HG02885 (cell line): ENCODE data around the gene KRT78.
A peak's percentile ranks its signal among the peaks of the same experiment; 100 is the strongest.
"Not testable (repeated sequence)": the region's sequence is repeated elsewhere in the genome, so short reads cannot be mapped to it uniquely, and the experiment has no call there.

Experiments used
- ATAC-seq: cut with Tn5 transposase; IDR thresholded peaks from one replicate; pipeline ENCODE4 v1.9.1; 2021; ENCODE audit warnings: mild to moderate bottlenecking; ENCODE audit not compliant: unreplicated experiment, poor library complexity

KRT78 gene

DNA sequence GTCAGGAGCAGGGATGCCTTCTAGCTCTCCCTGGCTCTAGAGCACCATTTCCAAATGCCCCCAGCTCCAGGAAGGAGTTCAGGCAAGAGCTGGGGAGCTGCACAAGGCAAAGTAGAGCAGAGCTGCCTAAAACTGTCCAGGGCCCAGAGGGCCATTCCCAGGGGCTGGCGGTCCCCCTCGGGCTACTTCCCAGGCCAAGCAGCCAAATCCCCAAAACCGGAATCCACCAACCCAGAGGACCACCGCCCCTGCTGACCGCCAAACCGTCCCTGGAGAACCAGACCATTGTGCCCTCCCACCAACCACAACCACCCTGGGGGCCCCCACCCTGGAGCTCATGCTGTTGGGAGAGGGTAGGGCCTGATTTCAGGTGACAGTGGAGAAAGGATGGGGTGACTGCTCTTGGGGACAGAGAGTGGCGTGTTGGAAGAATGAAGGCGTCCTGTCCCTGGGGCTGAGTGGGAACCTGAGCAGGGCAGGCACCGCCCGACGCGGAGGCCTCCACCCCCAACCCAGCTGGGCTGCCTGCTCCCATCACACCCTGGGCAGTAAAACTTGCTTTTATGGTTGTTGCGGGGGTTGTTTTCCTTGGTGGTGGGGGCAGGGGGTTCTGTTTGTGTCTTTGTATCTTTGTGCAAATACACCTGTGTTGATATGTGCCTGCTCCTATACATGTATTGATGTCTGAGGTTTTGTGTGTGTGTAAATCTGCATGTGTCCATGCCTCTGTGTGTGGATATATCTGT, 24.0 kb upstream of the KRT78 start:
- no peak for ATAC-seq

DNA sequence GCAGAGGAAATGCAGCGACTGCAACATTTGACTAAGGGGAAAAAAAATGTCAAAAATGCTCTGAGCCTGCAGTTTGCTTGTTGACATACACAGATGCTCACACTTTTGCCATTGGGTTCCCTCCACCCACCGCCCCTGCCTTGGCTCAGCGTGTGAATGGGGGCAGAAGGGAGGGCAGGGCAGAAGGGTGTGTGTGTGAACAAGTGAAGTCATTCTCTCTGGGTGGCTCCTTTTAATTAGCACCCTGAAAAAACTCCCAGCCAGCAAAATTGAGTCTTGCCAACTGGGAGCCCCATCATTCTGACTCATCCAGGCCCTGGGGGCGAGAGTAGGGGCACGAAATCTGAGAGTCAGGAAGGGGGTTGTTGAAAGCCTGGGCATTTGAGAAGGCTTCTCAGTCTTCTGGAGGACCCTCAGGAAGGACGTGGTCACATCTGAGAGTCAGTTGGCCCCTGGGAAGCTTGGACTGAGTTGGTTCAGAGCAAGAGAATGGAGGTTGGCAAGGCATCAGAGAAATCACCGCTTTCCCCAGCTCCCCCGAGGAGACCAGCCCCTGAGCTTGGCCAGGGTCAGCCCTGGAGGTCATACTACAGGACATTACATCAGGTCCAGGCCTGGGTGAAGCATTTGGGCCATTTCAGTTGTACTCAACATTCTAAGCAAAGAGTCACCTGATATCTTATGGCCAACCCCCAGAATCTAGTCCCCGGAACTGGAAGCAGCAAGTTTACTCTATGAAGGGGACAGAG, 22.7 kb upstream of the KRT78 start:
- ATAC-seq: no peak

DNA sequence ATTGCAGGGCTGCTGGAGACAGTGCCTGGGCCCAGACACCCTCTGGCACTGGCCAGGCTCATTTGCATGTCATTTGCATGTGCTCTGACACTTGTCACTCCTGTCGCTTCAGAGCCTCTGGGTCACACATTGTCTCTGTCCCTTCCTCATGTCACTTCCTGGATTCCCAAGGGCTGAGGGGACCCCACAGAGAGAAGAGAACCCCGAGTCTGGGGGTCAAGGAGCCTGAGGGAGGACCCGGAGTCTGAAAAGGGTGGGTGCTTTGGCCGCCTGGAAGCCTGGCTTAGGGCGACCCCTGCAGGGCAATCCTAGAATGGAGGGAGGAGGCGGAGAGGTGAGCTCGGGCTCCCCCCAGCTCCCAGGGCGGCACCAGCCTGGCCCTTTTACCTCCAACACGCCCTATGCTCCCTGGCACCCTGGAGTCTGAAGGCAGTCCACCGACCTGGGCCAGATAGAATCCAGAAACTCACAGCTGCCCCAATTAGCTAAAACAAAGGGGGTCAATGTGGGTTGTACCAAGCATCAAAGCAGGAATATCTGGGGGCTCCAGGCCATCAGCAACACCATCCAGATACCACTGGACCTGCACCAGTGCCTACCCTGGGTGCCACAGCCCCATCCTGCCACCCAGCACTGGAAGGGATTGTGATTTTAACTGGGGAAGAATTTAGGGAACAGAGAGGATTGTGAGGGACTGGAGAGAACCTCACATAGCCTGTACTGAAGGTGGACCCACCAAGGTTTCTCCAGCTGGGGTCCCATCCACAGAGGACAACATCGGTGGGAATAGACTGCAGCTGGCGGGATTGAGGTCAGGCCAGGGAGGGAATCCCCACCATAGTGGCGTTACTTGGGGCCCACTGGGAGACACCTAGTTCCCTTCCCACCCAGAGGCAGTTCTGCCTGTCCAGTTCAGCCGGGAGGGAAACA, 21.8 kb upstream of the KRT78 start:
- ATAC-seq: peak; percentile 67

DNA sequence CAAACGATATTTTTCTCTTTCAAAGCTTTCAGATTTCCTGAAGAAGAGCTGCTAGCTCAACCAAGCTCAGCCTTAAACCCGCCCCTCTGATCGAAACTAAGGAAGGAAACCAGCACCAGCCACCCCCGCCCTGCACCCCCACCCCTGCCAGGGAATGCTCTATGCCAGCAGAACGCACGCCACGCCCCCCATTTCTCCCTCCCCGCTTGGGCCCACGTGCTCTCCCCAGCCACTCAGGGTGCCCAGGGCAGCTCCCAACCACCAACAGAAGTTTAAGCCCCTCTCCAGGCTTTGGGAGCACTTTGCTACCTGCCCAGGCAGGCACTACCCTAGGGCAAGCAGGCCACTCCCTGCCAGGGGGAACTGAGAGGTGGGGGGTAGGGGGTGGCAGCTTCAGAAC, 18.8 kb upstream of the KRT78 start:
- ATAC-seq: no peak

DNA sequence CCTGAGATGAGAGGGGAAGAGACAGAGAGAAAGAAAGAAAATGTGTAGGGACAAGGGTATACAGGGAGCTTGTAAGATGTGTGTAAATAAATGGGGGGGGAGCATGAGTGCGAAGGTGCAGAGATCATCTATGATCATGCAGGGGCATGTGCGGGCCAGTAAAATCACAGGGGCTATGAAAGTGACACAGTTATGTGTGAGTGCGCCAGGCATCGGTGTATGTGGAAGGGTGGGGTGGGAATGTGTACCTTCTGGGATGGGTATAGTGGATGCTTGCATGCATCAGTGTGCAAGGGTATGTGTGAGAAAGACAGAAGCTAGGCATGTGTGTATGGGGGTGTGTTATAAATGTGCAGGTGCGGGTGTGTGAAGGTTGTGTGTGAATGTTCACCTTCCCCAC, 18.4 kb upstream of the KRT78 start:
- no peak for ATAC-seq

DNA sequence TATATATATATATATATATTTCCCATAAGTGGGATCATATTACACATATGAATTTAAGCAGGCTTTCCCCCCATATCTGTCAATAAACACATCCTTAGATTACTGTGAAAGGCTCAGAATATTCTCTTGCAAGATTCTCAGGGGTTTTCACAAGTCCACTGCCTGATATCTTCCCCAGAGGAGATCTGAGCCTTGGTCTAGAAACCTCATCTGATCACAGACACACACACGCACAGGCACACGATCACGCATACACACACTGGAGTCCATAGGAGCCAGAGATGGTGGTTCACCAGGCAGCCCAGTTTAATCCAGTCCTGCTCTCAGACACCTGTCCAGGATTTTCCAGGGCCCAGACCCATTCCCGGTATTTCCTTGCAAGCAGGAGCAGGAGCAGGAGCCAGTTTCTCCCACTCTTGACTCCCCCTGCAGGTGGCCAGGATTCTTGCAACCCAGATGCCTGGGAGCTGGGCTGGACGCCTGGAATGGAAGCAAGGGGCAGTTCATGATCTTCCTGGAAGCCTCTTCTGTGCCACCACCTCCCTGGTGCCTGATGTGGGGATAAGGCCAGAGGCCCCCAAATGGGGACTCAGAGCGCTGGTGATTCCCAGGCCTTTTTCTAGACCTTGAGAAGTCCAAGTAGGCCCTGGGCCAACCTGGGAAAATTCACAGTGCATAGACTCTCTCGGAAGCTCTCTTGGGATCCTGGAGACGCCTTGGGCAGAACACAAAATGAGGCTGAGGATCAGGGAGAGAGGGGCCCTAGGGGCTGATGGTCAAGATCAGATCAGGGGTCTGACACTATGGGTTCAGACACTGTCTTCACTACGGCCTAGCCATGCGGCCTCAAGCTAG, 16.5 kb upstream of the KRT78 start:
- ATAC-seq: no peak

DNA sequence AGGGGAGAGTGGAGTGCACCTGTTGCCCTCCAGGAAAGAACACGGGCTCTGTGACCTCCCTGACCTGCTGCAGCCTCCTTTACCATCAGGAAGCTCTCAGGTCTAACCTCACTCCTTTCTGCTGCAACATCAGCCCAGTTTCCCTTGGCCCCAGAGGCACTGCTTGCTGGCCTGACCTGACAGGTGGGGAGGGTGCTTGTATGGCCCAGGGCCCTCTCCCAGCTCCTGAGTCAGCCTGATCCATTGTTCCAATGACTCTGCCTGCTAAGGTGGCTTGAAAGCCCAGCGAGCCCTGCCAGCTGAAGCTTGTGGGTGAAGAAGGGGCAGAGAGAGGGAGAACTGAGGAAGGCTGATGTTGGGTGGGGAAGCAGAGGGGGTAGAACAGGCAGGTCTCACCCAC, 13.2 kb upstream of the KRT78 start:
- ATAC-seq: no peak

DNA sequence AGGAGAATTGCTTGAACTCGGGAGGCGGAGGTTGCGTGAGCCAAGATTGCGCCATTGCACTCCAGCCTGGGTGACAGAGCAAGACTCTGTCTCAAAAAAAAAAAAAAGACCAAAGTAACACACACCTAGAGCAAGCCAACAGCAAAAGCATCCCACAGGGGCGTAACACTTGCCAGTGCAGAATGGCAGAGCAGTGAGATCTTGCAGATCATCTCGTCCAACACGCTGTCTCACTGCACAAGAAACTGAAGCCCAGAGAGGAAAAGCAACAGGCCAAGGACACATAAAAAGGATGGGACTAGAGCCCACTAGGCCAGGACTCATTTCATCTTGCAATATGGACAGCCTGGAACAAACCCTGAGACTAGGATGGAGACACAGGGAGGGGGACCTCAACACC, 12.7 kb upstream of the KRT78 start:
- ATAC-seq: no peak

DNA sequence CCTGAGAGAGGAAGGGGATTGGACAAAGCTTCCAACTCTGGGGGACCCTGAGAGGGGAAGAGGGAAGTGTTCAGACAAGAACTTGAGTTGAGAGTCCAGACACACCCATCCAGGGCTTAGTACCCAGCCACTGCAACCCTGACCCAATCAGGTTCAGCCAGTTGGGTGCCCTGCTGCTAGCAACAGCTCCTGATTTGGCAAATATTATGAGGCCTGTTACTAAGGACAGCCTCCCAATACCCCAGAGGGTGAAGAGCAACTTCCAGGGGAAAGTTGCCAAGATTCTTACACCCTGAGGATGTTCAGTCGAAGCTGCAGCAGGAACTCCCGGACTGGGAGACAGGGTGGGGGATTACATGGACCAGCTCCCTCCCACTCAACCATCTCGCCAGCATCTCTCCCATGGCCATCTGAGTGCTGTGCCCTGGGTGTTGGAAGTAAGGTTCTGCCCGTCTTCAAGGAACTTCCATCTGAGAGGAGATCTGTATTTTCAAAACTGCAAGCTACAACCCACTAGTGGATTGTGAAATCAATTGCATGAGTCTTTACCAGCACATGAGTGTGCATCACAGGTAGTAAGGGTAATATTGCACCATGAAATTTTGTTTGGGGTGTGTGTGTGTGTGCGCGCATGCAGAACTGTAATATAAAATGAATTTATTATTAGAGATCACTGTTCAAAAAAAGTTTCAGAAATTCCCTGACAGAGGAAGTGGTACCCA, 11.5 kb upstream of the KRT78 start:
- no peak for ATAC-seq

DNA sequence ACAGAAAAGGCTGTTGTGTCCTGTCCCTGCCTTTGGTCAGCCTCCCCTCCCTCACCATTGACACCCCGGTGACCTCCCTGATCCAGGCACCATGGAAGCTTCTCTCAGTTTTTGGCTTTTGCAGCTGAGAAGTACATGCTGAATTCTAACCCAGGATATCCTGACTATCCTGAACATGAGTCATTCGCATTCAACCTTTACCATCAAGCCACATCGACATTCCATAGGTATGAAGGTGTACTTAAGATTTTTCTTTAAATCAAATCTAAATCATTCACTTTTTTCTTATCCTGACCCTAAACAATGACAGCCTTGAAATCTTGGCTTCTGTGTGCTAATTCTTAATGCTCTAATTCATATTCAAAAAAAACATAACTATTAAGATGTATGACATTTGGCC, 8.7 kb upstream of the KRT78 start:
- ATAC-seq: no peak

DNA sequence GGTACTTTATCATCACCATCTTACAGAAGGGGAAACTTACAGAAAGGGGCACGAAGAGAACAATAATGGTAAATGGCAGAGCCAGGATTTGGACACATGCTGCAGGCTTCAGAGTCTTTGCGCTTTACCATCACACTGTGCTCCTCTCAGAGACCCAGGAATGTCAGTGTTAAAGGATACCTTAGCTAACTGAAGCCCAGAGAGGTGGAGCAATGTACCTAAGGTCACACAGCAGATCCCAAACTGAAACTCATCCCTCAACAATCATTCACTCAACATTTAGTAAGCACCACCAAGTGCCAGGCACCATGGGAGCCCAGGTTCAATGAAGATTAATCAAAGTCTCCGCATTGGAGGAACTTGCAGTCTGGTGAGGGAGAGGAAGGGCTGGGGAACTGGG, 8.0 kb upstream of the KRT78 start:
- ATAC-seq: no peak

DNA sequence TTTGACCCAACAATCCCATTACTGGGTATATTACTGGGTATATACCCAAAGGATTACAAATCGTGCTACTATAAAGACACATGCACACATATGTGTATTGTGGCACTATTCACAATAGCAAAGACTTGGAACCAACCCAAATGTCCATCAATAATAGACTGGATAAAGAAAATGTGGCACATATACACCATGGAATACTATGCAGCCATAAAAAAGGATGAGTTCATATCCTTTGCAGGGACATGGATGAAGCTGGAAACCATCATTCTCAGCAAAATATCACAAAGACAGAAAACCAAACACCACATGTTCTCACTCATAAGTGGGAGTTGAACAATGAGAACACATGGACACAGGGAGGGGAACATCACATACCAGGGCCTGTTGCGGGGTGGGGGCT, 7.3 kb upstream of the KRT78 start:
- not testable (repeated sequence) for ATAC-seq

DNA sequence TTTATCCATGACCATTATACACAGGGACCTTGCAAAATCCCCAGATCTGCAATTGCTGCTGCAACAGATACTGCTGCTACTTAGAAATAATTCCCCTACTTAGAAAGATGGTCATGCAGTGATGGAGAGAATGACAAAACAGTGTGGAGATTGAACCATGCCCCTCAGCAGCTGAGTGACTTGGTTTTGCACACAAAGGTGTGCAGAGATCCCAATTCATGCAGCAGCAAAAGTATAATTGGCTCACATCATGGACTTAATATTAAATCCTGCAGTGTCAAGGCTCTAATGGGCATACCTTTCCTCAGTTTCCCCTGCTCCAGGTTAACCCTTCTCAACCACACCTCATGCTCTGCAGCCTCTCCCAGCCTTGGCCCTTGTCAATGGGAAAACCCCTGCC, 3.0 kb upstream of the KRT78 start:
- ATAC-seq: no peak

DNA sequence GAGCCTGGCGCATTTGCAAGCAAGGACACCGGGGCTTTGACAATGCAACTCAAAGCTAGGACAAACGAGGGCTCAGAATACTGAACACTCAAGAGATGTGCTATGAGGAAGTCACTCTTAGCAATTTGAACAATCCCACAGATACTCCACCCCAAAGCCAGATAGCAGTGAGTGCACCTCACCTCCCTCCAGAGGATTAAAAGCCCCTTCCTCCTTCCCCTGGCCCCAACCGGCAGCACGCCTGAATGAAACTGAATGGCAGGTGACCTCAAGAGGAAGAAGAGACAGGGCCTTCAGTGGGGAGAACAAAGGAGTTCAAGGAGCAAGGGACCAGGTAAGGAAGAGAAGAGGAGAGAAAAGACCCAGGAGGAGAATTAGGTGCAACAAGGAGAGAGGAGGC, 1.9 kb upstream of the KRT78 start:
- no peak for ATAC-seq

DNA sequence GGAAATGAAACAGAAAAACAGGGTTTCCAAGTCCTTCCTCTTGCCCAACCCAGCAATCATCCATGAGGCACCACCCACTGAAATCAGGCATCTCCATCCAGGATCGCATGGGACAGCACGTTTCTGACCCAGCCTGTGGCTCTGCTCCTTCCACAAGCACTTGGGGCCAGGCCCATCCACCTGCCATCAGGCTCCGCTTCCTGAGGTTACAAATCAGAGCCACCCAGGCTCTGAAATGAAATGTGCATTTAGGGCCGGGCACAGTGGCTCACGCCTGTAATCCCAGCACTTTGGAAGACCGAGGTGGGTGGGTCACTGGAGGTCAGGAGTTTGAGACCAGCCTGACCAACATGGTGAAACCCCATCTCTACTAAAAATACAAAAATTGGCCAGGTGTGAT, 717 bp upstream of the KRT78 start:
- ATAC-seq: no peak

DNA sequence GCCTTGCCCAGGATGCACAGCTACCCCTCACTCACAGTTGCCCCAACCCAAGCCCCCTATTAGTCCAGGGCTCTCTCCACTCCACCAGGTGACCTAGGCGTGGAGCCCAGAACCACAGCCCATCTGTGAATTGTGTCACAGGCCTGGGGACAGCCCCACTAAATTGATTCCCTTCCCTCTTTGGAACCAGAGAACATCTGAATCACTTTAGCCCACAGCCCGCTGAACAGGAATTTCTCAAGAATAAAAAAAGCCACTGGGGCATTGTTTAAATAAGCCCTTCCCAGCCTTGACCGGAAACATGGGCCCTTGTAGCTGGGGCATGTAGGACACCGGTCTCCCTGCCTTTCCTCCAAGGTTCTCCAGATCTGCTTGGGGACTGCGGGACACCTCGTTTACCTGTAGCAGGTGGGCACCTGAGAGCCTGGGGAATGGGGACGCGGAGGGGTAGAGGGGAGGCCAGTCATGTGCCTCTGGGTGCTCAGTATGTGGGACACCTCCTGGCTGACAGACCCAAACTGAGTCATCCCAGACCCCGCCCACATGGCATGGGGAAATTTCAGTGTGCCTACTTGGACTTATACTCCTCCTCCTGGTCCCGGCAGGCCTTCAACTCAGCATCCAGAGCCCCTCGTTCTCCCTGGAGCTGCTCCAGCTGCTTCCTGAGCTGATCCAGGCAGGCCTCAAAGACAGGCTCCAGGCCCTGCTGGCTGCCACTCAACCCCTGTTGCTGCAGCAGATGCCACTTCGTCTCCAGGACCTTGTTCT, 1.3 kb downstream of the KRT78 start:
- ATAC-seq: no peak

DNA sequence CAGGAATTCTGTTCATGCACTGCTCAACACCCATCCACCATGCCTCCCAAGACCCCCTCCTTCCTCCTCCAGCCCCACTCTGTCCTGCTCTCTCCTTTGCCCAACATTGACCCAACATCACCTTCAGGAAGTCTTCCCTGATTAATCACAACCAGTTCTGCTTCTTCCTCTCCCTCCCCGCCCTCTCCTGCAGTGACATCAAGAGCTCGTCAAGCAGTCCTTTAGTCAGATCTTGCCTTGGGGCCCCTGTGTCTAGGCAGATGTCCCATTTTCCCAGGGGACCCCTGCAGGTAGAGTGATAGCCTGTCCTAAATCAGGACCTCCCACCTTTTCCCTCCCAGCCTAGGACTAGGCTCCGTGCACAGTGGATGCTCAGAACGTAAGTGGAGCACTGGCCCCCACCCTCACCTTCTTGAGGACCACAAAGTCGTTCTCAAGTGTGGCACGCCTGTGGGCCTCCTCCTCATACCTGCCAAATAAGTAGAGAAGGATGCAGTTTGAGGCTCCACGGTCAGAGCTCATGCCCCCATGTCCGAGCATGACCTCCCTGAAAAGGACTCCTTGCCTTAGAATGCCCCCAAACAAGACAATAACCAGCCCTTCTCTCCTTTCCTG, 2.3 kb downstream of the KRT78 start:
- no peak for ATAC-seq

DNA sequence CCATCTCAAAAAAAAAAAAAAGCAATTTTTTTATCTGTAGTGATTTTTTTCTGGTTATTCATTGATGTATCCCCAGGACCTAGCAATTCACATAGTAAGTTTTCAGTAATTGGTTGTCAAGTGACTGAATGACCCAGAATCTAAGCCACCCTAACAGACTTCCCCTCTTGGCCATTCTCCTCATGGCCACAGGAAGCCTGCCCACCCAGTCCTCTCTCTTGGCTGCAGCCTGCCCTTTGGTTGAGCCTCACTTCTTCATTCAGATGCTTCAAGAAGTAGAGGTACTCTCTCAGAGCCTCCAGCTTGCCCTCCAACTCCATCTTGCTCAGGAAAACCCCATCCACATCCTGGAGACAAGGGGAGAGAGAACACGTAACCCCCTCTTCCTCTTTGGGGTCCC, 2.8 kb downstream of the KRT78 start:
- ATAC-seq: no peak
